NOMO-1 (cell line): ENCODE data around the gene TNS1.

Source experiments
- DNase-seq, 2 experiments: peaks; one replicate each; lab custom pipeline; 2025; ENCODE audit not compliant: unreplicated experiment in 2 of 2; lab: John Stamatoyannopoulos, UW

TNS1 gene

GRCh38 chr2:217934321-217935131 lies 68.3 kb downstream of the TNS1 start:
- DNase-seq = peak; percentile 82 to 96

- DNase-seq = no peak
Observed at GRCh38 chr2:217933617-217933993, 69.2 kb downstream of the TNS1 start.

- DNase-seq = no peak
Observed at GRCh38 chr2:217932803-217933616, 69.8 kb downstream of the TNS1 start.

DNA sequence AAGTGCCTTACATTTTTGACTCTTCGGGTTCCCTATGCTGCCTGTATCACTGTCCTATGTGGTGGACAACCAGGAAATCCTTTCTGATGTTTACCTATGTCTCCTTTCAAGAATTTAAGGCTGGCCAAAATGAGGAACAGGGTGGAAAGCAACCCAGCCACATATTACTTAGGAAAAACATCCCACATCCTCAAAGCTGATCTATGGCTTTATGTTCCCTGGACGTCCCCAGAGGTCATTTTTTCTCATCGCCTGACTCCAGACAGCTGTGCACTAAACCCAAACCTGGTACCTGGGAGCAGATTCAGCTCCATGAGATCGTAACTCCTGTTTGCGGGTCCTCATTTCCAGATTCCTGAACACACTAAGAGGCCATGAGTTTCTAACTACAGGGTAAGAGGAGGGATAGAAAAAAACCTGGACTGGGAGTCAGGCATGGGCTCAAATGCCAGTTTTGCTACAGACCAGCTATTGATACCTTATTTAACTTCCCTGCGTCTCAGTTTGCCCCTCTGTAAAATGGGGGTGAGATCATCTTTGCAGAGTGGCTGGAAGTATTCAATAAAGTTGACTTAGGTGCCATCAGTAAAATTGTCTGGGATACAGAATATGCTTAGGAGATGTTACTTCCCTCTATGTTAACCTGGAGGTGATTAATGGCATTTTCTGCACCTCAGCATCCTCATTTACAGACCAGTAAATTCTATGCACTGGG lies 70.8 kb downstream of the TNS1 start:
- no peak for DNase-seq

DNA sequence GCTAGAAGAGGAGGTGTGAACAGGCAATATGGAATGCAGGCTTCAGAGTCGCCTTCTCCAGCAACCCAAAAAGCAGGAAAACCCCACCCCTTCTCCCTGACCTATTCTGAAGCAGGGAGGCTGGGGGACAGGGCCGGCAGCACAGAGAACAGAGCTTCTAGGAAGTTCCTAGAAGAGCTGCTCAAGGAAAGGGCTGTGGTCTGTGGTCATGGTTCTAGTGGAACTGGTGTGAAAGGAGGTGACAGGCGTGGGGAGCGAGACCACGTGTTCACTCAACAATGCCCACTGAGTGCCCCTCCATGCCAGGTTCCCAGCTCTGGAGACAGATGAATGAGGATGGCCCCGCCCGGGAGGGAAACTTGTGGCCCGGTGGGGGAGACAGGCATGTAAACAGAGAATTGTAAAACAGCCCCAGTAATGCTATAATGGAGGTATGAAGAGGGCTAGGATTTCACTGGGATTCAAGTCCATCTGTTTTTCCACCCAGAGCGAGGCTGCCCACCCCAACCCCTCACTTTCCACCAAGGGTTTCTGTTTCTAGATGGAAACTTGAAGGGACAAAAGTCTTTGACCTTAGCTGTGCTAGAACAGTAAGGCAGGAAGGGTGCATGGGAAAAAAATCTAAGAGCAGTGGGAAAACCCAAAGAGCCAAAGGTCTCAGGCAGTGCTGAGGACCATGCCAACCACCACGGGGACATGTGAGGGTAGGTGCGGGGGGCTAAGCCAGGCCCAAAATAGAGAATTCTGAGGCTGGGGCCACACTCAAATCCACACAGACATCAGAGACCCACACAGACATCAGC lies 71.8 kb downstream of the TNS1 start:
- no peak for DNase-seq

GRCh38 chr2:217929757-217930707 lies 72.8 kb downstream of the TNS1 start:
- DNase-seq = peak; percentile 8 to 41

GRCh38 chr2:217929272-217929671 lies 73.5 kb downstream of the TNS1 start:
- DNase-seq = no peak

DNA sequence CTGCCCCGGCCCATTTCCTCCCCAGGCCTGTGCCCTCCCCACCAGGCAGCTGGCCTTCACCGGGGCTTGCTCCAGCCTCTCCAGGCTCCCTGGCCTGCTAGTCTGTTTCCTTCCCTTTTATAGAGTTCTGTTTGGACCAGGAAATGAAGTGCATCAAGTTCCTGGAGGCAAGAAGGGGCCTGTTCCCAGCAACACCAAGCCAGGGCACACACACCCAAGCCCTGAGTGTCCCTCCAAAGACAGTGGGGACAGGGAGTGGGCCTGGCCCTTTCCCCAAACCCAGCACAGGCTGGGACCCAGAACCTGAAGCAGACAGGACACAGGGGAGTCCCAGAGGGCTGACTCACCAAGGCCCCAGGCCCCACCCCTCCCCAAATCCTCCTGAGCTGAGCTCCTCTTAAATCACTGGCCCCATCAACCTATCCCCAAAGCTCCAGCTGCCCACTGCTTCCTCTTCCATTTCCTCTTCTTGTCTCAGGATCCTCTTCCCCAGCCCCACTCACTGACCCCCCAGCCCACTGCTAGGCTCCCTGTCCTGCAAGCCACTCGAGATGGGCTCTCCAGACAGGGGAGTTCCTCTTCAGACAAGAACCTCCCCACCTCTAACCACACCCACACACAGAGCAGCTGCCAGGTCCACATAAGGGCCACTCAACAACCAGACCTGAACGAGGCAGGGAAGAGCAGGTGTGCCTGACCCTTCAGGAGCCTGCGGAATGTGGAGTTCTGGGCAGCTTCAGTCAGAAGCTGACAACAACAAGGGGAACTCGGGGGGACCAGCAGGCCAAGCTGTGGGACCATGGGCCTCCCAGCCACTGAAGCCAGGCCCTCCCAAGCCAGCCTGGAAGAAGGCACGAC lies 74.2 kb downstream of the TNS1 start:
- DNase-seq = peak; percentile 53 to 66

GRCh38 chr2:217927601-217928323 lies 75.0 kb downstream of the TNS1 start:
- no peak for DNase-seq

DNA sequence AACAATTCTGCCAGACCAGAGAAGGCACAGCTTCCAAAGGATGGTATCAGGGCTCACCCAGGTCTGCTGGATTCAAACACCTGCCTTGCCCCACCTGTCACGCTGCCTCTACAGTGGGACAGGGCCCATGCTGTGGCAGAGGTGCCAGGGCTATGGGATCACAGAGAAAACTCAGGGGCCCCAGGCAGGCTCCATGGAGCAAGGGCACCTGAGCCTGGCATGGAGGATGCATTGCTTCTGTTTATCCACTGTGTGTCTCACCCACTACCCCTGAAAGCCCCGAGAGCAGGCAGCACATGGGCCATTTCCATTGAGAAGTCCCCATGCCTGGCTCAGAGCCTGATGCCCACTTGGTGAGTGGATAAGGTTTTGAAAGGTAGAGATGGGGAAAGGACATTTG lies 76.0 kb downstream of the TNS1 start:
- DNase-seq = no peak

DNA sequence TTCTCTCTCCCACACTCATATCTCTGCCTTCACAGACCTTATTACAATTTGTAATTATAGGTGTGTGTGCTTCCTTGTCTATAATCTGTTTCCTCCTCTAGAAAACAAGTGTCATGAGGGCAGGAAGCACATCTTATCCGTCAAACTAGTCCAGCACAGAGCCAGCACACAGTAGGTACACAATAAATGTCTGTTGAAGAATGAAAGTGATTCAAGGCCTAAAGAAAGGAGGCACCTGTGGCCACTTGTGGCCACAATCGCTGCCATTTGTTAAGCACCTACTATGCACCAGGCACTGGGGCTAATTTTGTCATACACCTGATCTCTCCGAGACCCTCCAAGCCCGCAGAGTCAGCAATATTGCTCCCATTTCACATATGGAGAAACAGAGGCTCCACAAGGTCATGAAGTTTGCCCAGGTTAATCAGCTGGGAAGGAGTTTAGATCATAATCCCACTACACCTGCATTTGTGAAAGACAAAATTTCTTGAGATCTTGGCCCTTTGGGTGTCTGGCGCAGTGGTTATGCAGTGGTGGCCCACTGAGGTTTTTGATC lies 78.4 kb downstream of the TNS1 start:
- DNase-seq = no peak

DNA sequence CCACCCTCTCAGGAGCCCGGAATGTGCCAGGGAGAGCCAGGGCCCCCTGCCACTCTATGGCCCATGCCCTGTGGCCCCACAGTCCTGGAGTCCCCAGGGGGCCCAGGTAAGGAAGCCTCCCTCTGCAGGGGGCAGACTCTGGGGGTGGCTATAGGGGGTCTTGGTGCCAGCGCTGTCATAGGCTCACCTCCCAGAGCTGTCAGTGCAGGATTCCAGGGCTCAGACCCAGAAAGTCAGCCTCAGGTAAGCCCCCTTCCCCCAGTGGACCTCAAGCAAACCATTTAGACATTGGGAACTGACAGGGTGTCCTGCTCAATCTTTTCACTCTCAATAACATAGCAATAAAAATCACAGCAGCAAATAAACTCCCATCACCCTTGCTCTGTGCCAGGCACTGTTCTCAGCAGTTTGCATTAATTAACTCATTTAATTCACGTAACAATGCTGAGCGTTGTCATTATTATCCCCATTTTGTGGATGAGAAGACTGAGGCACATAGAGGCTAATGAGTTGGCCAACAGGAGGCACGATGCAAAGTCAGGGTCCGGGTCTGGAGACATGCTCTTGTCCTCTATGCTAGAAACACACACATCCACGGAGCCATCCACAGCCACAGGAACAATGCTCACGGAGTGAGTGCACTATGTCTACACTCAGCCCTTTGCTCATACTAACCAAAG lies 79.6 kb downstream of the TNS1 start:
- DNase-seq = no peak

DNA sequence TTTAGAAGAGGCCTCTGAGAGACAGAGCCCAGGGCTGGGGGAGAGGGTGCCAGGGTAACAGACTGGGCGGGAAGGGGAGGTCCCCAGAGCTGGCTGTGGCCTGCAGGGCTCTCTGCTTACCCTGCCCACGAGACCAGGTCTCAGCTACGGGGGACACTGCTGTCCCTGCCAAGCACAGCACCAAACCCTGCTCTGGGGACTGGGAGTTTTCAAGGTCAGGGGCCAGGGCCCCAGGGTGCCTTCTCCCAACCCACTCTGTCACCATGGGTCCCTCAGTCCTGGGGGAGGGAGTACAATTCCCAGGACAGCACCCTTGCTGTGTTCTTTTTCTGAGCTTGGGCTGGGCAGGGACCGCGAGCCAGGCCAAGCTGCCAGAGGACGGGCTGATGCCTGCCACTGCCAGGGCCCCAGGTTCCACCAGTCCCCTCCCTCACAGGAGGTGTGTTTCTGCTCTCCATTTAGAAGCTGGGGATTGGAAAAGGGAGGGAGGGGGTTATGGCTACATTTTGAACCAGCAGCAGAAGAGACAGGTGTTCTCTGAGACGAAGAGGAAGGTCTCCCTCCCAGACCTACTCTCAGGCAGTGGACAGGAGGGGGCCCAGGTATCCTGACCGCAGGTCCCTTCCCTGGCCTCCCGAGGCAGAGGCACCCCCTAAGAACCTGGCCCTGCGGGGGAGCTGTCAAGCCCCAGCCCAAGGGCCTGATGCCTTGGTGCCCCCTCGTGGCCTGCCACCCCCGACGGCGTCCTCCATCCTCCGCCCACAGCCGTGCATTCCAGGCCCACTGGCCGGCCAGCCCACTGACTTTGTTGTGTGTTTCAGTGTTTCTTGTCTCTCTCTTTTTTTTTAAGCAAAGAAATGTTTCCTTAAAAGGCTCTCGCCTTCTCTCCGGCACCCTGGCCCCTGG lies 80.4 kb downstream of the TNS1 start:
- DNase-seq = no peak

GRCh38 chr2:217920879-217921603 lies 81.8 kb downstream of the TNS1 start:
- no peak for DNase-seq

GRCh38 chr2:217919781-217920351 lies 82.9 kb downstream of the TNS1 start:
- DNase-seq = peak in 1 of 2 experiments; percentile 2
